ENCODE results near the gene NINJ2. TPM values are rescaled to one million over a fixed set of nuclear protein-coding genes. Genes with fewer than 3 reads are reported as not detected.

NINJ2 gene
- total and polyA plus RNA-seq, 12 donors, result 1.1 to 9.1 (median 2.0) TPM

GRCh38 chr12:608413-608812, 54.8 kb downstream of the NINJ2 start:
- intact Hi-C loops (cut with DNase I), result no loop called here
- Histone ChIP-seq H3K9me3 (replicated peaks in 1 of 3) (no peaks in the 10 kb centered on the region), H3K27ac (peak overlapping the region in 1 of 5 donors; percentile 40), H3K4me1 (replicated peaks in 1 of 2) (no peaks in the 10 kb centered on the region), H3K27me3 (no peaks in the 10 kb centered on the region), H3K4me3 (no peak overlapping the region), H3K36me3 (replicated peaks in 1 of 2) (no peaks in the 10 kb centered on the region)
- 93 to 97% (median 95%) methylated on average over 3 of the region's 3 CpGs for WGBS, 4 donors
- TF ChIP-seq CTCF (IDR thresholded peaks at IDR 0.05) (no peak), POLR2A (IDR thresholded peaks at IDR 0.05) (no peak)
- no peak for DNase-seq

GRCh38 chr12:607541-608001, 55.7 kb downstream of the NINJ2 start:
- Histone ChIP-seq H3K4me3 (no peak overlapping the region), H3K27me3 (no peaks in the 10 kb centered on the region), H3K36me3 (replicated peaks in 1 of 2) (no peaks in the 10 kb centered on the region), H3K4me1 (replicated peaks in 1 of 2) (no peaks in the 10 kb centered on the region), H3K27ac (peak overlapping the region in 1 of 5 donors; percentile 40), H3K9me3 (replicated peaks in 1 of 3) (peaks cover 0 to 4% (median 0%) of the 10 kb centered on the region in 3 donors)
- TF ChIP-seq POLR2A (IDR thresholded peaks at IDR 0.05), result no peak
- no peak for TF ChIP-seq CTCF (IDR thresholded peaks at IDR 0.05)
- intact Hi-C loops (cut with DNase I), result no loop called here
- WGBS, 4 donors, result 35 to 46% (median 45%) methylated on average over 5 of the region's 5 CpGs
- peak in 5 of 7 donors; percentile 31 to 69 (median 40) for DNase-seq

GRCh38 chr12:604956-605355, 58.3 kb downstream of the NINJ2 start:
- TF ChIP-seq CTCF (IDR thresholded peaks at IDR 0.05), result no peak
- no peak for TF ChIP-seq POLR2A (IDR thresholded peaks at IDR 0.05)
- H3K27ac ChIP-seq, result no peak overlapping the region
- no peak for DNase-seq
- H3K36me3 ChIP-seq (replicated peaks in 1 of 2), result no peaks in the 10 kb centered on the region
- intact Hi-C loops (cut with DNase I), result no loop called here
- no peak overlapping the region for H3K4me3 ChIP-seq
- no peaks in the 10 kb centered on the region for H3K27me3 ChIP-seq
- peaks cover 0 to 4% (median 0%) of the 10 kb centered on the region in 3 donors for H3K9me3 ChIP-seq (replicated peaks in 1 of 3)
- WGBS, 4 donors, result 87 to 92% (median 91%) methylated on average over 7 of the region's 7 CpGs
- H3K4me1 ChIP-seq (replicated peaks in 1 of 2), result no peaks in the 10 kb centered on the region

GRCh38 chr12:602700-603068, 60.6 kb downstream of the NINJ2 start:
- intact Hi-C loops (cut with DNase I), result no loop called here
- Histone ChIP-seq H3K9me3 (replicated peaks in 1 of 3) (peaks cover 0 to 4% (median 0%) of the 10 kb centered on the region in 3 donors), H3K27ac (no peak overlapping the region), H3K4me1 (replicated peaks in 1 of 2) (no peaks in the 10 kb centered on the region), H3K4me3 (no peak overlapping the region), H3K27me3 (no peaks in the 10 kb centered on the region), H3K36me3 (replicated peaks in 1 of 2) (no peaks in the 10 kb centered on the region)
- DNase-seq, result no peak
- no peak for TF ChIP-seq CTCF (IDR thresholded peaks at IDR 0.05)
